ENCODE measurements around the gene TEP1. TPM values are rescaled to one million over a fixed set of nuclear protein-coding genes. Genes with fewer than 3 reads are reported as not detected.
"Not testable (repeated sequence)": the region's sequence is repeated elsewhere in the genome, so short reads cannot be mapped to it uniquely, and the experiment has no call there.

The TEP1 gene
- total RNA-seq, 1 donor from 2014 or later = 28.4 TPM

- Histone ChIP-seq H4K20me1 (ENCODE audit: insufficient read depth, low read length) (no peaks in the 10 kb centered on the region), H3K4me2 (ENCODE audit: low read length) (no peak overlapping the region), H3K9ac (ENCODE audit: low read length) (no peak overlapping the region), H2AFZ (ENCODE audit: low read depth, low read length) (no peak overlapping the region), H3K36me3 (ENCODE audit: insufficient read depth, low read length) (peaks cover 40% of the 10 kb centered on the region), H3K79me2 (ENCODE audit: insufficient read depth, low read length) (no peaks in the 10 kb centered on the region), H3K4me3 (ENCODE audit: insufficient read depth, low read depth, low read length) (no peak overlapping the region), H3K4me1 (ENCODE audit: insufficient read depth, low read length) (no peaks in the 10 kb centered on the region), H3K27ac (ENCODE audit: low read depth, low read length) (no peak overlapping the region), H3K27me3 (ENCODE audit: insufficient read depth, low read length) (no peaks in the 10 kb centered on the region), H3K9me3 (ENCODE audit: insufficient read depth, low read depth, low read length) (no peaks in the 10 kb centered on the region)
- Mint-ChIP-seq H3K4me3 (ENCODE audit: unreplicated experiment) (no peak overlapping the region), H3K27ac (ENCODE audit: unreplicated experiment) (no peak overlapping the region), H3K36me3 (ENCODE audit: low read depth, unreplicated experiment) (peaks cover 25% of the 10 kb centered on the region), H3K27me3 (ENCODE audit: low read depth, unreplicated experiment) (no peaks in the 10 kb centered on the region), H3K9me3 (ENCODE audit: unreplicated experiment) (no peaks in the 10 kb centered on the region), H3K4me1 (ENCODE audit: low read depth, unreplicated experiment) (no peaks in the 10 kb centered on the region)
- no peak for DNase-seq (ENCODE audit: low read depth)
- no peak for TF ChIP-seq EZH2 (IDR thresholded peaks at IDR 0.05; ENCODE audit: insufficient read depth, low read length)
- TF ChIP-seq, protein P1, sequence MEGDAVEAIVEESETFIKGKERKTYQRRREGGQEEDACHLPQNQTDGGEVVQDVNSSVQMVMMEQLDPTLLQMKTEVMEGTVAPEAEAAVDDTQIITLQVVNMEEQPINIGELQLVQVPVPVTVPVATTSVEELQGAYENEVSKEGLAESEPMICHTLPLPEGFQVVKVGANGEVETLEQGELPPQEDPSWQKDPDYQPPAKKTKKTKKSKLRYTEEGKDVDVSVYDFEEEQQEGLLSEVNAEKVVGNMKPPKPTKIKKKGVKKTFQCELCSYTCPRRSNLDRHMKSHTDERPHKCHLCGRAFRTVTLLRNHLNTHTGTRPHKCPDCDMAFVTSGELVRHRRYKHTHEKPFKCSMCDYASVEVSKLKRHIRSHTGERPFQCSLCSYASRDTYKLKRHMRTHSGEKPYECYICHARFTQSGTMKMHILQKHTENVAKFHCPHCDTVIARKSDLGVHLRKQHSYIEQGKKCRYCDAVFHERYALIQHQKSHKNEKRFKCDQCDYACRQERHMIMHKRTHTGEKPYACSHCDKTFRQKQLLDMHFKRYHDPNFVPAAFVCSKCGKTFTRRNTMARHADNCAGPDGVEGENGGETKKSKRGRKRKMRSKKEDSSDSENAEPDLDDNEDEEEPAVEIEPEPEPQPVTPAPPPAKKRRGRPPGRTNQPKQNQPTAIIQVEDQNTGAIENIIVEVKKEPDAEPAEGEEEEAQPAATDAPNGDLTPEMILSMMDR (IDR thresholded peaks at IDR 0.05; ENCODE audit: insufficient read depth, low read depth, low read length) = no peak
- FAIRE-seq = no peak
Measured at GRCh38 chr14:20446889-20447288, 33.6 kb upstream of the TEP1 start.

GRCh38 chr14:20443650-20444049 lies 30.3 kb upstream of the TEP1 start:
- H3K9ac ChIP-seq (ENCODE audit: low read length); H3K4me3 Mint-ChIP-seq (ENCODE audit: unreplicated experiment); H3K4me1 ChIP-seq (ENCODE audit: insufficient read depth, low read length); H3K27ac ChIP-seq (ENCODE audit: low read depth, low read length); H3K4me3 ChIP-seq (ENCODE audit: insufficient read depth, low read depth, low read length); H3K79me2 ChIP-seq (ENCODE audit: insufficient read depth, low read length); FAIRE-seq; H4K20me1 ChIP-seq (ENCODE audit: insufficient read depth, low read length); H3K4me1 Mint-ChIP-seq (ENCODE audit: low read depth, unreplicated experiment); H3K27ac Mint-ChIP-seq (ENCODE audit: unreplicated experiment); DNase-seq (ENCODE audit: low read depth); H2AFZ ChIP-seq (ENCODE audit: low read depth, low read length); H3K9me3 Mint-ChIP-seq (ENCODE audit: unreplicated experiment); H3K27me3 ChIP-seq (ENCODE audit: insufficient read depth, low read length); H3K9me3 ChIP-seq (ENCODE audit: insufficient read depth, low read depth, low read length); H3K4me2 ChIP-seq (ENCODE audit: low read length): not testable (repeated sequence)
- H3K36me3 ChIP-seq (ENCODE audit: insufficient read depth, low read length) = peaks cover 31% of the 10 kb centered on the region
- Mint-ChIP-seq H3K36me3 (ENCODE audit: low read depth, unreplicated experiment) (peaks cover 20% of the 10 kb centered on the region), H3K27me3 (ENCODE audit: low read depth, unreplicated experiment) (peaks cover 12% of the 10 kb centered on the region)

GRCh38 chr14:20441461-20441860 lies 28.2 kb upstream of the TEP1 start:
- no peak overlapping the region for H3K27ac Mint-ChIP-seq (ENCODE audit: unreplicated experiment)
- no peak overlapping the region for H3K4me3 Mint-ChIP-seq (ENCODE audit: unreplicated experiment)
- Histone ChIP-seq H3K9me3 (ENCODE audit: insufficient read depth, low read depth, low read length) (no peaks in the 10 kb centered on the region), H3K27me3 (ENCODE audit: insufficient read depth, low read length) (no peaks in the 10 kb centered on the region), H3K79me2 (ENCODE audit: insufficient read depth, low read length) (no peaks in the 10 kb centered on the region), H3K4me1 (ENCODE audit: insufficient read depth, low read length) (no peaks in the 10 kb centered on the region), H3K36me3 (ENCODE audit: insufficient read depth, low read length) (peaks cover 10% of the 10 kb centered on the region), H3K4me2 (ENCODE audit: low read length) (no peak overlapping the region), H3K9ac (ENCODE audit: low read length) (no peak overlapping the region), H3K4me3 (ENCODE audit: insufficient read depth, low read depth, low read length) (no peak overlapping the region), H4K20me1 (ENCODE audit: insufficient read depth, low read length) (no peaks in the 10 kb centered on the region), H2AFZ (ENCODE audit: low read depth, low read length) (no peak overlapping the region), H3K27ac (ENCODE audit: low read depth, low read length) (no peak overlapping the region)
- no peak for FAIRE-seq
- no peak for DNase-seq (ENCODE audit: low read depth)
- peaks cover 7% of the 10 kb centered on the region for H3K36me3 Mint-ChIP-seq (ENCODE audit: low read depth, unreplicated experiment)
- no peaks in the 10 kb centered on the region for H3K9me3 Mint-ChIP-seq (ENCODE audit: unreplicated experiment)
- no peak for TF ChIP-seq EZH2 (IDR thresholded peaks at IDR 0.05; ENCODE audit: insufficient read depth, low read length)
- TF ChIP-seq, protein P1 (IDR thresholded peaks at IDR 0.05; ENCODE audit: insufficient read depth, low read depth, low read length) = no peak
- H3K4me1 Mint-ChIP-seq (ENCODE audit: low read depth, unreplicated experiment) = no peaks in the 10 kb centered on the region
- peaks cover 21% of the 10 kb centered on the region for H3K27me3 Mint-ChIP-seq (ENCODE audit: low read depth, unreplicated experiment)
